Activated T-helper 1 cell treated with Interleukin-2 at 50 U/mL for 16 hours (primary cell): ENCODE results near the gene CDV3.

Source experiments
- DNase-seq: peaks from one replicate; pipeline ENCODE4 v3.0.0-alpha.2; 2020; ENCODE audit warnings: low read depth

Gene CDV3

DNA sequence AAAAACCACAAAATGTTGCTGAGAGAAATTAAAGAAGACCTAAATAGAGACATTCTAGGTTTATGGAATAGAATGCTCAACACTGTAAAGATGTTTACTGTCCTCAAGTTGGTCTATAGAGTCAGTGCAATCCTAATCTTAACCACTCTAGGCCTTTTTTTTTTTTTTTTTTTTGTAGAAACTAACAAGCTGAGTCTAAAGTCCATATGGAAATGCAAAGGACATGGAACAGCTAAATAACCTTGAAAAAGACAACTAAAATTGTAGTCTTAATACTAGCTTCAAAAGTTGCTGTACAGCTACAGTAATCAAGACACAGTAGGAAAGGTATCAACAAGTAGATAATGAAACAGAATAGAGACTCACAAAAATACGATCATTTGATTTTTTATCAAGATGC, 32.9 kb downstream of the CDV3 start:
- no peak for DNase-seq

DNA sequence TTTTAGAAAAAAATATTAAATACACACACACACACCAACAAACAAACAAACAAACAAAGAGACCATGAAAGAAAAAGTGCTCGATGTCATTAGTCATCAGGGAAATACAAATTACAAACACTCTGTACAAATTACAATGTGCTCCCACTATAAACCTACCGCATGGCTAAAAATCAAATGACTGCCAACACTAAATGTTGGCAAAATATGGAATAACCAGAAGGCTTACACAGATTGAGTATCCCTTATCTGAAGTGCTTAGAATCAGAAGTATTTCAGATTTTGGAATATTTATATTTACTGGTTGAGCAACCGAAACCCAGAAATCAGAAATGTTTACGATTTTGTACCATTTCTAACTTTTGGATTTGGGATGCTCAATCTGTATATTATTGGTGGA, 33.4 kb downstream of the CDV3 start:
- DNase-seq = no peak

DNA sequence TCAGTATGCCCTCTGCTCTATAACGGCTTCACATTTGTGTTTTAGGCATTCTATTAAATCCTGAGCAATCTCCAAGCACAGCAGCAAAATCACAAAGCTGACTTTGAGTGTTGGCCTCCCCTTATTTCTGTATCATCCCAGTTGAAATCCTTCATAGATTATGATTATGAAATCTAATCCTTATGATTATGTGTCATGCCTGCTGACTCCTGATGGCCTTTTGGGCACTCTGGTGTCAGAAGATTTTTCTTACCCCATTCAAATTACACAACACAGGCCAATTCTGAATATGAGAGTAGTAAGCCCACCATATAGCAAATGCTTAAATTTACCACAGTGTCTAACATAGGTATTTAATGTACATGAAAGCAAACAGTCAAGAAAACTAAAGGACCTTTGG, 34.3 kb downstream of the CDV3 start:
- DNase-seq = no peak

DNA sequence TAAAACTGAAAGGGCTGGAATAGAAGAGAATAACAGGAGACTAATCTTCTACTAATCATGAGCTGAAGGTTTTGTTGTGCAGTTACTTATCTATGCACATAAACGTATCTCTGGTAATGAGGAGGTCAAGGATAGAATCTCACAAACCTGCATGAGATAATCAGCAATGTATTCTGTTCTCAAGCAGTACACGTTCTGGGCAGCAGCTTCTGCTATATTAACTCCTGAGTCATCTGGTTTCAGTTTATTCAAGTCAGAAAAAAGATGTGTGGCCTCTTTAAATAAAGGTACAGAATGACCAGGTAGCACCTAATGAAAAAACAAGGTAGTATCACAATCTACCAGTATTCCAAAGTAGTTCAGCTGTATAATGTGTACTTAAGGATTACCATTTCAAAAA, 34.9 kb downstream of the CDV3 start:
- DNase-seq = no peak

DNA sequence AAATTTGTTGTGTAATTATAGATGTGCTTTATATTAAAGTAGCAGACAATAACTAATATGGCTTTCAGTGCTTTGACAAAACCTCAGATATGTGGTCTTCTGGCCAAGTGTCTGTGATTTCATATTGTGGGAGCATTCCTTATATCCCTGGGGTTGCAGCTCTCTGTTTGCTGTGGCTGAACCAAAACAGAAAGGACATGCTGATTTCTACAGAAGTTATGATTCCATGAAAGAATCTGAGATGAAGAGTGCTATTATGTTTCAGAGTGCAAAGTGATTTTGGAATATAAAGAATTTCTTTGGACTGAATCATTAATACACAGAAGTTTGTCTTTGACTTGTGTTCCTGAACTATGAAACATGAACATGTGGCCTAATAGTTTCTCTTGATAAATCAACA, 36.5 kb downstream of the CDV3 start:
- DNase-seq = no peak

DNA sequence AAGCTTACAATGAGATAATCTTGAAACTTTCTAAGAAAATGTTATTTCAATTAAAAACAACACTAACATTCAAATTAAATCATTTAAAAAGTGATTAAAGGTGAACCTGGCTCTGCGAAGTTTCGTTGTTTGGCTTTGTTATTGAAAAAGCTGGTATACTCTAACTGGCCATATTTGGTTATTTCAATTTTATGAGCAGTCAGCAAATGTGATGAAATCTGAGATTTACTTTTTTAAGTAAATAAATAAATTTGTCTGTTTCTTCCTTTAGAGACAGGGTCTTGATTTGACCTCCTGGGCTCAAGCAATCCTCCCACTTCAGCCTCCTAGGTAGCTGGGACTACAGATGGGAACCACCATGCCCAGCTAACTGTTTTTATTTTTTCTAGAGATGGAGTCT, 38.0 kb downstream of the CDV3 start:
- DNase-seq = no peak

DNA sequence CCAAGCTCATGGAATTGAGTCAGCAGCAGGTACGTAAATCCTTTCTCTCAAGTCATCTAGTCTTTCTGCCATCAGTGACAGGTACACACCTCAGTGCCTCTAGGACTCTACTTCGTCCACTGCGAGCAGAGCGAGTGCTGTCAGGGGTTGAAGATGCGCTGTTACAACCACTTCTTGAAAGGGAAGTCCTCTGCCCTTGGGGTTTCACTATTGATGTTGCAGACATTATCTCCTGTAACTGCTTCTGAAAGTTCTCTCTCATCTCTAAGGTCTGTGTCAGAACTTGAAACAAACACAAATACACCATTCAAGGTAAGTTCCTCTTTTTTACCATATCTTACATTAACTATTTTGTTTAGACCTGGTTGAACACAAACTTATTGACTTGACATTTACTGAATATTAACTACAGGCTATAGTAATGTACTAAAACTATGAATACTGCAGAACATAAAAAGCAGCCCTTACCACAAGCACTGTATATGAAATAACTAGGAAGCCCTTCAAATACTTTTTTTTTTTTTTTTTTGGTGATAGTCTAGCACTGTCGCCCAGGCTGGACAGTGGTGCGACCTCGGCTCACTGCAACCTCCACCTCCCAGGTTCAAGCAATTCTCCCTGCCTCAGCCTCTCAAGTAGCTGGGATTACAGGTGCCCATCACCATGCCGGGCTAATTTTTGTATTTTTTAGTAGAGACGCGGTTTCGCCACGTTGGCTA, 46.7 kb downstream of the CDV3 start:
- DNase-seq = no peak

DNA sequence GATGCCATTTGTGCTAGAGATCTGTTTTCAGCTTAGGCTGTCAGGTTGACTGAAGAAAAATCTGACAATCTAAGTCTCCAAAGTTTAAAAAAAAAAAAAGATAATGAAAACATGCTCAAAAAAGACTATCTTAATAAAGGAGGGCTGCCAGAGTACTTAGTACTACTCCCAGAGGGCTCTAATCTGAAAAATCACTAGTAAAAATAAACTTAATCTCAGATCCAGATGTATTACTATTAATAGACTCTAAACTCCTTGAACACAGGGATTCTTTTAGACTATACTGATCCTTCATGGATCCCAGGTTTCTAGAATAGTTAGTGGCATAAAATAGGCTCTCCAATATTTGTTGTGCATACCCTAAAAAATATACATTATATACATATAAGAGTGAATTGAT, 54.3 kb downstream of the CDV3 start:
- DNase-seq = no peak

DNA sequence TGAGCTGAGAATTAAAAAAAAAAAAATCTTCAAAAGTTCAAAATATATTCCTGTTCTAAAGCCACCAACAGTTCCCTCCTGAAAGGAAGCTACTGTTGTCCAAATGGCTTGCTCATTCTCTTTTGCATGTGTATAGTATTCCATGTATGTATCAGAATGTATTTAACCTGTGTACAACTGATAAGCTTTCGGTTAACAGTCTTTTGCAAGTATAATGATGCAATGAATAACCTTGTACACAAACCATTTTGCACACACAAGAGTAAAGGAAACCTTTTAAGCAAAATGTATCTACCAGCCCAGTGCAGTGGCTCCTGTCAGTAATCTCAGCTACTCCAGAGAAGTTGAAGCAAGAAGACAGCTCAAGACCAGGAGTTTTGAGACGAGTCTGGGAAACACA, 55.7 kb downstream of the CDV3 start:
- no peak for DNase-seq

DNA sequence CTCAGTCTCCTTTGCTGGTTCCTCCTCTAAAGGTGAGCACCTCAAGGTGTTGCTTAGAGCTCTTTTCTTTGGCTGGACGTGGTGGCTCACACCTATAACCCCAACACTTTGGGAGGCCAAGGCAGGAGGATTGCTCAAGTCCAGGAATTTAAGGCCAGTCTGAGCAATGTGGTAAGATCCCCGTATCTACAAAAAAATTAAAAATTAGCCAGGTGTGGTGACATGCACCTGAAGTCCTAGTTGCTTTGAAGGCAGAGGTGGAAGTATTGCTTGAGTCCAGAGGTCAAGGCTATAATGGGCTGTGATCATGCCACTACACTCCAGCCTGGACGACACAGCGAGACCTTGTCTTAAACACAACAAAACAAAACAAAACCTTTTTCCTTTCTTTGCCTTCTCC, 60.0 kb downstream of the CDV3 start:
- DNase-seq = no peak
